Panc1 (cell line): Measurements from ENCODE around the gene C16orf86. TPM values are rescaled to one million over a fixed set of nuclear protein-coding genes. Genes with fewer than 3 reads are reported as not detected.

Source experiments
- ATAC-seq: fragments of 200-7000 bp; cut with Tn5 transposase; 2 replicates; pipeline ENCODE4 v1.9.1; 2020; ENCODE audit warnings: mild to moderate bottlenecking, moderate library complexity
- BruUV-seq: library from RNA; stranded (reverse); fragments of 400-500 nt; replicated peaks from 2 replicates; lab custom pipeline; 2021; lab: Mats Ljungman, UMichigan
- CTCF ChIA-PET: fragments of 300-600 bp; sonication (Branson Sonifier 250); formaldehyde crosslinking; loops from one replicate; lab custom pipeline; 2022; ENCODE audit warnings: antibody characterized with exemption; lab: Charles Lee
- POLR2A ChIA-PET: fragments of 300-600 bp; sonication (Branson Sonifier 250); formaldehyde crosslinking; loops from one replicate; lab custom pipeline; 2022; ENCODE audit warnings: antibody characterized with exemption; lab: Charles Lee
- DNase-seq: peaks from one replicate; pipeline ENCODE4 v3.0.0-alpha.2; 2010; ENCODE audit warnings: low read depth, low spot score
- H3K27ac ChIP-seq: 2 replicates; pipeline ENCODE4 v1.5.1; 2011; ENCODE audit warnings: mild to moderate bottlenecking, low read length, inconsistent platforms
- H3K27me3 ChIP-seq: fragments of 200-500 bp; sonication (Bioruptor generic); 2 replicates; pipeline ENCODE4 v1.6.0; 2014; ENCODE audit warnings: low read length, inconsistent platforms; ENCODE audit not compliant: control insufficient read depth, insufficient read depth
- H3K36me3 ChIP-seq: fragments of 200-500 bp; sonication (Bioruptor generic); 2 replicates; pipeline ENCODE4 v1.5.1; 2014; ENCODE audit warnings: inconsistent platforms, mild to moderate bottlenecking, low read length, moderate library complexity; ENCODE audit not compliant: control insufficient read depth, insufficient read depth
- H3K4me1 ChIP-seq: 2 replicates; pipeline ENCODE4 v1.5.1; 2011; ENCODE audit warnings: inconsistent platforms, mild to moderate bottlenecking, low read length, moderate library complexity; ENCODE audit not compliant: control insufficient read depth, insufficient read depth
- H3K4me3 ChIP-seq, 2 experiments: 2 replicates each; pipeline ENCODE4 v1.5.1; 2011 to 2012; ENCODE audit warnings: low read depth in 2 of 2, low read length in 2 of 2, mild to moderate bottlenecking in 2 of 2, inconsistent platforms in 1 of 2, moderate library complexity in 1 of 2
- H3K9me3 ChIP-seq: fragments of 200-500 bp; sonication (Bioruptor generic); 2 replicates; pipeline ENCODE4 v1.5.1; 2014; ENCODE audit warnings: low read depth, mild to moderate bottlenecking, inconsistent platforms, low read length, moderate library complexity; ENCODE audit not compliant: control insufficient read depth, insufficient read depth
- CTCF ChIP-seq: fragments of 450-650 bp; IDR thresholded peaks from 2 replicates; pipeline ENCODE4 v1.5.1; 2017; ENCODE audit warnings: mild to moderate bottlenecking
- POLR2AphosphoS5 ChIP-seq: IDR thresholded peaks from 2 replicates; pipeline ENCODE4 v1.6.1; 2012; ENCODE audit warnings: mild to moderate bottlenecking, low read depth, low read length, moderate library complexity
- REST ChIP-seq, 2 experiments: IDR thresholded peaks; 2 replicates each; pipeline ENCODE4 v1.6.1; 2011 to 2012; ENCODE audit warnings: low read depth in 2 of 2, control low read depth in 1 of 2, low read length in 1 of 2, mild to moderate bottlenecking in 1 of 2, moderate library complexity in 1 of 2; ENCODE audit not compliant: insufficient read depth in 1 of 2
- SIN3A ChIP-seq: IDR thresholded peaks from 2 replicates; pipeline ENCODE4 v1.6.1; 2012; ENCODE audit warnings: low read depth, mild to moderate bottlenecking, low read length, moderate library complexity, borderline replicate concordance; ENCODE audit not compliant: insufficient read depth
- TCF7L2 ChIP-seq: IDR thresholded peaks from 2 replicates; pipeline ENCODE4 v1.6.1; 2011; ENCODE audit warnings: mild to moderate bottlenecking, low read depth, low read length, inconsistent platforms
- in situ Hi-C: cut with HindIII; loops from 2 replicates; pipeline ENCODE4 v1.10.0; 2016; ENCODE audit warnings: low sequenced_read_pairs, low pct_unique_long_range_greater_than_20kb
- intact Hi-C: fragments of 100-400 bp; cut with micrococcal nuclease; formaldehyde crosslinking; loops from one replicate; pipeline ENCODE4 v1.10.0; 2022; ENCODE audit not compliant: unreplicated experiment
- total RNA-seq: library from RNA; stranded (reverse); gene quantifications from one replicate; pipeline ENCODE4 v1.2.1, GENCODE V29; 2021; ENCODE audit not compliant: unreplicated experiment

The C16orf86 gene
- total RNA-seq, 1 experiment from 2014 or later: 0.80 TPM

- ATAC-seq (no peak), DNase-seq (no peak)
- no peaks in the 10 kb centered on the region for H3K27me3 ChIP-seq
- no peaks in the 10 kb centered on the region for H3K9me3 ChIP-seq
- no peak overlapping the region for H3K4me3 ChIP-seq
- POLR2A ChIA-PET: no interaction called here
- no peaks in the 10 kb centered on the region for H3K36me3 ChIP-seq
- no peak overlapping the region for H3K27ac ChIP-seq
- CTCF ChIA-PET: no interaction called here
- no peaks in the 10 kb centered on the region for H3K4me1 ChIP-seq
- BruUV-seq: no TSS peak
- intact Hi-C loops: no loop called here
- TF ChIP-seq CTCF (no peak), SIN3A (no peak), REST (IDR thresholded peaks at IDR 0.05; ENCODE audit: insufficient read depth in 1 of 2, low read depth in 2 of 2, low read length in 1 of 2) (no peak), POLR2AphosphoS5 (no peak), TCF7L2 (no peak)
- in situ Hi-C loops: no loop called here
These were observed 32.7 kb downstream of the C16orf86 start for GRCh38 chr16:67699265-67699664.

- ATAC-seq (no peak), DNase-seq (no peak)
- in situ Hi-C loops: no loop called here
- Histone ChIP-seq H3K9me3 (no peaks in the 10 kb centered on the region), H3K27me3 (no peaks in the 10 kb centered on the region), H3K4me1 (no peaks in the 10 kb centered on the region), H3K36me3 (no peaks in the 10 kb centered on the region), H3K4me3 (no peak overlapping the region), H3K27ac (no peak overlapping the region)
- no TSS peak for BruUV-seq
- TF ChIP-seq POLR2AphosphoS5: no peak
- no peak for TF ChIP-seq REST (IDR thresholded peaks at IDR 0.05; ENCODE audit: insufficient read depth in 1 of 2, low read depth in 2 of 2, low read length in 1 of 2)
- no peak for TF ChIP-seq CTCF
- no peak for TF ChIP-seq TCF7L2
- no peak for TF ChIP-seq SIN3A
- ChIA-PET POLR2A (no interaction called here), CTCF (no interaction called here)
- intact Hi-C loops: no loop called here
These were observed 34.8 kb downstream of the C16orf86 start for GRCh38 chr16:67701420-67701819.
